Stimulated activated CD8-positive, alpha-beta memory T cell treated with anti-CD3 and anti-CD28 coated beads, Interleukin-15, amount 100 ng/mL, for 24 hours (primary cell): ENCODE data around the gene SPRED2.

Experiments used
- DNase-seq: peaks from one replicate; pipeline ENCODE4 v3.0.0-alpha.2; 2020; ENCODE audit warnings: low read depth

The SPRED2 gene

GRCh38 chr2:65366595-65367125 lies 65.7 kb downstream of the SPRED2 start:
- no peak for DNase-seq

GRCh38 chr2:65364986-65365733 lies 67.2 kb downstream of the SPRED2 start:
- DNase-seq, result no peak

GRCh38 chr2:65363879-65364666 lies 68.3 kb downstream of the SPRED2 start:
- DNase-seq, result no peak

- no peak for DNase-seq
Observed at GRCh38 chr2:65361623-65362022, 70.8 kb downstream of the SPRED2 start.

GRCh38 chr2:65360441-65360840 lies 72.0 kb downstream of the SPRED2 start:
- no peak for DNase-seq

- no peak for DNase-seq
Observed at GRCh38 chr2:65358678-65359400, 73.6 kb downstream of the SPRED2 start.

GRCh38 chr2:65357959-65358294 lies 74.5 kb downstream of the SPRED2 start:
- DNase-seq, result no peak

GRCh38 chr2:65357095-65357958 lies 75.1 kb downstream of the SPRED2 start:
- no peak for DNase-seq

- DNase-seq, result no peak
Observed at GRCh38 chr2:65355186-65355831, 77.1 kb downstream of the SPRED2 start.

- DNase-seq, result no peak
Observed at GRCh38 chr2:65354773-65355172, 77.6 kb downstream of the SPRED2 start.

- DNase-seq, result no peak
Observed at GRCh38 chr2:65353927-65354326, 78.5 kb downstream of the SPRED2 start.

GRCh38 chr2:65353046-65353445 lies 79.4 kb downstream of the SPRED2 start:
- DNase-seq, result no peak

- no peak for DNase-seq
Observed at GRCh38 chr2:65351948-65352595, 80.3 kb downstream of the SPRED2 start.

- DNase-seq, result no peak
Observed at GRCh38 chr2:65351234-65351947, 81.0 kb downstream of the SPRED2 start.

GRCh38 chr2:65350651-65351056 lies 81.7 kb downstream of the SPRED2 start:
- DNase-seq, result no peak

GRCh38 chr2:65349863-65350262 lies 82.5 kb downstream of the SPRED2 start:
- DNase-seq, result no peak

GRCh38 chr2:65347913-65348312 lies 84.5 kb downstream of the SPRED2 start:
- DNase-seq, result no peak

- DNase-seq, result no peak
Observed at GRCh38 chr2:65345631-65346030, 86.8 kb downstream of the SPRED2 start.

- DNase-seq, result no peak
Observed at GRCh38 chr2:65344689-65345088, 87.7 kb downstream of the SPRED2 start.

GRCh38 chr2:65344182-65344581 lies 88.2 kb downstream of the SPRED2 start:
- no peak for DNase-seq
